Measurements from ENCODE around the gene OR2T3.
"Not testable (repeated sequence)": the region's sequence is repeated elsewhere in the genome, so short reads cannot be mapped to it uniquely, and the experiment has no call there.

The OR2T3 gene

GRCh38 chr1:248473051-248473450, at the start of gene OR2T3:
OR2T3 (plus strand) TSS chr1:248473351; CDS start chr1:248473351, 0 bp downstream.
- not testable (repeated sequence) for DNase-seq (ENCODE audit: extremely low read depth, low read depth); H3K4me3 ChIP-seq (replicated peaks; ENCODE audit: low read depth, low read length)

- H3K4me3 ChIP-seq (replicated peaks; ENCODE audit: low read depth, low read length); DNase-seq (ENCODE audit: extremely low read depth, low read depth): not testable (repeated sequence)
Measured at GRCh38 chr1:248427526-248428191, 45.5 kb upstream of the OR2T3 start.

- H3K4me3 ChIP-seq (replicated peaks; ENCODE audit: low read depth, low read length); DNase-seq (ENCODE audit: extremely low read depth, low read depth): not testable (repeated sequence)
Measured at GRCh38 chr1:248428192-248428533, 45.0 kb upstream of the OR2T3 start.

GRCh38 chr1:248431683-248432082, 41.5 kb upstream of the OR2T3 start:
- not testable (repeated sequence) for H3K4me3 ChIP-seq (replicated peaks; ENCODE audit: low read depth, low read length); DNase-seq (ENCODE audit: extremely low read depth, low read depth)

- not testable (repeated sequence) for DNase-seq (ENCODE audit: extremely low read depth, low read depth); H3K4me3 ChIP-seq (replicated peaks; ENCODE audit: low read depth, low read length)
Measured at GRCh38 chr1:248432201-248432600, 41.0 kb upstream of the OR2T3 start.

DNA sequence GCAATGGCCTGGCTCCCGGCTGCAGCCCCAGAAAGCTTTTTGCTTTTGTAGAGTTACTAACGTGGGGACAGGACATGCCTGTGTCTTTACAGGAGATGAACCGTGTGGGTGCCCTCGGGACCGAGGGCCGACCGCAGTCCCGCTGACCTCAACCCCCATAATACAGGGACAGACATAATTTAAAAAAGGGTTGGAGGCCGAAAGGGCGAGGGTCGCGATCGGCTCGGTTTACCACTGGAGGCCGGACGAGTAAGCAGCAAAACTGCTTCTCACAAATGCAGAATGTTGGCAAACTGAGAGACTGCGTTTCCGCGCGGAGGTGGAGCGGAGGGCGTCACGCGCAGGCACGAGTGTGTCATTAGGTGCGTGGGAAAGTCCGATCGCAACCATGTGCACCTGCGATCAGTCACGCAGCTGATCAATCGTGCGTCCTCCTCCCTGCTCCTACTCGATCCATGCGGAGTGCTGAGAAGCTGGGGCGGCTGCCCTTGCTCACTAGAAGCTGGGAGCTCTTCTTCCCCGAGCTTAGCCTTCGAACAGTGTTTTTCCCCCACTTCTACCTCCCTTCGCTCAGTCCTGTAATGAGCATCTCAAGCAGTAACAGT, 39.2 kb upstream of the OR2T3 start:
- DNase-seq (ENCODE audit: extremely low read depth, low read depth): not testable (repeated sequence)

GRCh38 chr1:248434913-248435312, 38.2 kb upstream of the OR2T3 start:
- not testable (repeated sequence) for DNase-seq (ENCODE audit: extremely low read depth, low read depth); H3K4me3 ChIP-seq (replicated peaks; ENCODE audit: low read depth, low read length)

More for the DNA sequence above, 39.2 kb upstream of the OR2T3 start:
- H3K4me3 ChIP-seq (replicated peaks; ENCODE audit: low read depth, low read length): not testable (repeated sequence)

DNA sequence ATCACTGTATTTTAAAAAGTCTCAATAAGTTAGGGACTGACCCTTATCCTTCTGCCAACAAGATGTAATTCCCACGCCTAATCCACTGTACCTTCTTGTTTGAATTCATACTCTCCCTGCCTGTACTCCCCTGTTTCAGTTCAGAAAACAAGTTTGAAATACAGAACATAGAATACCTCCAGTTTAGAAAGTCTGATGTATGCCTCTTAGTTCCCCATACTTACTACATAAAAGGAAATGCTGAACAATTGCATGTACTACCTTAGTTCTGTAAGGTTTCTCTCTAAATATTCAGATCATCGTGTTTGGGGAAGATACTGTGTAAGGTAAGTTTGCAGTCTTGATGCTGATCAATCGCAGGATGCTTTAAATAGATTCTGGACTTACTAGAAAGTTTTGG, 36.8 kb upstream of the OR2T3 start:
- not testable (repeated sequence) for DNase-seq (ENCODE audit: extremely low read depth, low read depth); H3K4me3 ChIP-seq (replicated peaks; ENCODE audit: low read depth, low read length)

DNA sequence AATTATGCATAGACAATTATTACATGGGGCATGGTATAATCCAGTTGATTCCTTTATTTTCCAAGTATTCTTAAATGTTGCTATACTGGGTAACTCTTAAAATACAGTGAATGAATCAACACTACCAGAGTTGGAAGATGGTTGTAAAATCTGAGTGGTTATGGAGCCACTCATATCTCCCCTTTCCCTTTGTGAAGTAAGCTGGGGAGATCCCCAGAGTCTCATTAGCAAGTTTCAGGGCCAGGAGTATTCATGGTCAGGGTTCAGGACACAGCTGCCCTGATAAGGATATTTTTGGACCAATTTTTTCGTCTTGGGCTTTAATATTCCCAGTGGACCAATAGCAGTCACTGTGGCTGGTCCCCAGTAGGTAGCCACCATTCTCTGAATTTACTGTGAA, 34.5 kb upstream of the OR2T3 start:
- not testable (repeated sequence) for DNase-seq (ENCODE audit: extremely low read depth, low read depth)

GRCh38 chr1:248439283-248439682, 33.9 kb upstream of the OR2T3 start:
- not testable (repeated sequence) for DNase-seq (ENCODE audit: extremely low read depth, low read depth); H3K4me3 ChIP-seq (replicated peaks; ENCODE audit: low read depth, low read length)

More for the DNA sequence above, 34.5 kb upstream of the OR2T3 start:
- H3K4me3 ChIP-seq (replicated peaks; ENCODE audit: low read depth, low read length): not testable (repeated sequence)

GRCh38 chr1:248442500-248443277, 30.5 kb upstream of the OR2T3 start:
- not testable (repeated sequence) for DNase-seq (ENCODE audit: extremely low read depth, low read depth); H3K4me3 ChIP-seq (replicated peaks; ENCODE audit: low read depth, low read length)

DNA sequence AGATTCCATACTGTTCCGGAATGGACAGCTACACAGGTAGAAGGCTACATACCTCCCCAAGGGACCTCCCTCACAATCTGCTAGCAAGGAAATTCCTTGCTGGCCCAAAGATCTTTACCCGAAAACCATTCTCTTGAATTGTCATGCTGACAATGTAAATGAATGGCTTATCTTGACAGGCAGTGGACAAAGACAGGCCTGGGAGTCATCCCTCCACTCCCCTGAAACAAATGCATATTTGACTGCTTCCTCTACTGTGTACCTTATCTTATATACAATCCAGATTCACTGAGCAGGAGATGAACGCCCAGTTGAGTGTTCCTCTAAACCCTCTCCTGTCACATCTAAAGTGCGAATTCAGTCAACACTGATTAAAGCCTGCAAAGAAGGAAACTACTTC, 28.5 kb upstream of the OR2T3 start:
- DNase-seq (ENCODE audit: extremely low read depth, low read depth); H3K4me3 ChIP-seq (replicated peaks; ENCODE audit: low read depth, low read length): not testable (repeated sequence)

DNA sequence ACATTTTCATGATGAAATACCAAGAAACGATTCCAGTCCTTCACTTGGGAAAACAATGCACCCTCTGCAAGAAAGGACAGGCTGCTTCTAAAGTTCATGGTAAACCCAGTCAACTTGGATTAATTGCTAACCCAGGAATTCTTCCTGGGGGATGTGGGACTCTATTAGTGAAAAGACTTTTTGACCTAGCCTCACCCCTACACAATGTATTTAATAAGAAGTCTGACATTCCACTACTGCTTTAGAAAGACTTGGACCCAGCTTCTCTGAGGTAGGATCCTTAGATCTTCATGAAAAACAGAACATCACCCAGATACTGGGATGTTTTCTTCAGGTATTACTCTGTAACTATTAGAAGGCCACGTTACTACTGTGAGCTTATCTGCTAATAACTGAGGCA, 27.8 kb upstream of the OR2T3 start, which contains the start of gene OR2T2:
OR2T2 (plus strand) TSS at position 239 of the 400 bp plus-strand sequence. CDS start 7,161 bp downstream, outside the sequence.
- not testable (repeated sequence) for DNase-seq (ENCODE audit: extremely low read depth, low read depth); H3K4me3 ChIP-seq (replicated peaks; ENCODE audit: low read depth, low read length)

GRCh38 chr1:248448409-248449074, 24.6 kb upstream of the OR2T3 start:
- not testable (repeated sequence) for DNase-seq (ENCODE audit: extremely low read depth, low read depth); H3K4me3 ChIP-seq (replicated peaks; ENCODE audit: low read depth, low read length)

GRCh38 chr1:248449821-248450465, 23.2 kb upstream of the OR2T3 start:
- DNase-seq (ENCODE audit: extremely low read depth, low read depth); H3K4me3 ChIP-seq (replicated peaks; ENCODE audit: low read depth, low read length): not testable (repeated sequence)

GRCh38 chr1:248450466-248451145, 22.5 kb upstream of the OR2T3 start:
- not testable (repeated sequence) for H3K4me3 ChIP-seq (replicated peaks; ENCODE audit: low read depth, low read length); DNase-seq (ENCODE audit: extremely low read depth, low read depth)

DNA sequence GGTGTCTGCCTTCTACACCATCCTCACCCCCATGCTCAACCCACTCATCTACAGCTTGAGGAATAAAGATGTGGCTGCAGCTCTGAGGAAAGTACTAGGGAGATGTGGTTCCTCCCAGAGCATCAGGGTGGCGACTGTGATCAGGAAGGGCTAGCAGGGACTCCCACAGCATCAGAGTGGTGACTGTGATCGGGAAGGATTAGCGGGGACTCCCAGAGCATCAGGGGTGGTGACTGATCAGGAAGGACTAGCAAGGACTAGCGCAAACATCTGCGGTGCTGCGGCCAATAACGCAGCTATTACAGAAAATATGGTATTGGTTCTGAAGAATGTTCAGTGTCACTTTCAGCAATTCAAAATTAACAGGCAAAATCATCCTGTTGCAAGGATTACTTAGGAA, 19.5 kb upstream of the OR2T3 start:
- DNase-seq (ENCODE audit: extremely low read depth, low read depth); H3K4me3 ChIP-seq (replicated peaks; ENCODE audit: low read depth, low read length): not testable (repeated sequence)

Measured in HFF-Myc (cell line).